IMR-90 (cell line): ENCODE measurements around the gene PSME3. TPM values are rescaled to one million over a fixed set of nuclear protein-coding genes. Genes with fewer than 3 reads are reported as not detected.
A peak's percentile ranks its signal among the peaks of the same experiment; 100 is the strongest.

Source experiments
- ATAC-seq: fragments of 200-7000 bp; cut with Tn5 transposase; 2 replicates; pipeline ENCODE4 v1.9.1; 2020; ENCODE audit warnings: low read depth, mild to moderate bottlenecking, moderate library complexity
- BruUV-seq: library from RNA; stranded (reverse); fragments of 400-500 nt; replicated peaks from 2 replicates; lab custom pipeline; 2021; lab: Mats Ljungman, UMichigan
- CTCF ChIA-PET: fragments of 300-600 bp; formaldehyde crosslinking; extraction: SDS; loops from one replicate; lab custom pipeline; 2021; ENCODE audit warnings: antibody characterized with exemption; lab: Yijun Ruan, JAX
- POLR2A ChIA-PET: fragments of 300-600 bp; sonication (Branson Sonifier 250); formaldehyde crosslinking; loops from one replicate; lab custom pipeline; 2022; ENCODE audit warnings: antibody characterized with exemption; ENCODE audit not compliant: unreplicated experiment; lab: Charles Lee
- DNase-seq: peaks from one replicate; pipeline ENCODE4 v3.0.0; 2013
- H2AFZ ChIP-seq: replicated peaks from 2 replicates; pipeline ENCODE3; 2013; ENCODE audit warnings: low read length, mild to moderate bottlenecking; ENCODE audit not compliant: poor library complexity
- H2AK5ac ChIP-seq: 2 replicates; pipeline ENCODE4 v1.6.1; 2013; ENCODE audit warnings: low read depth, low read length, inconsistent platforms
- H2AK9ac ChIP-seq: replicated peaks from 2 replicates; pipeline ENCODE3; 2013; ENCODE audit warnings: mild to moderate bottlenecking, low read depth, low read length, moderate library complexity; ENCODE audit not compliant: poor library complexity
- H2BK120ac ChIP-seq: 2 replicates; pipeline ENCODE4 v1.6.1; 2013; ENCODE audit warnings: low read depth, low read length, inconsistent platforms
- H2BK15ac ChIP-seq: 3 replicates; pipeline ENCODE4 v1.6.1; 2013; ENCODE audit warnings: low read depth, low read length, inconsistent platforms
- H2BK20ac ChIP-seq: 2 replicates; pipeline ENCODE4 v1.6.1; 2013; ENCODE audit warnings: low read depth, mild to moderate bottlenecking, inconsistent platforms, low read length, moderate library complexity
- H2BK5ac ChIP-seq: 2 replicates; pipeline ENCODE4 v1.6.1; 2013; ENCODE audit warnings: mild to moderate bottlenecking, low read depth, low read length, inconsistent platforms; ENCODE audit not compliant: poor library complexity, severe bottlenecking
- H3K14ac ChIP-seq: replicated peaks from 2 replicates; pipeline ENCODE4 v1.6.1; 2013; ENCODE audit warnings: low read depth, low read length, inconsistent platforms
- H3K18ac ChIP-seq: 2 replicates; pipeline ENCODE4 v1.6.1; 2013; ENCODE audit warnings: low read depth, low read length, control low read depth
- H3K23ac ChIP-seq: 2 replicates; pipeline ENCODE4 v1.6.1; 2013; ENCODE audit warnings: low read depth, low read length, inconsistent platforms
- H3K27ac ChIP-seq: 2 replicates; pipeline ENCODE4 v1.5.1; 2013; ENCODE audit warnings: mild to moderate bottlenecking, control low read depth, low read length; ENCODE audit not compliant: insufficient read depth
- H3K27me3 ChIP-seq: 2 replicates; pipeline ENCODE4 v1.6.1; 2013; ENCODE audit warnings: low read length; ENCODE audit not compliant: control insufficient read depth, insufficient read depth
- H3K36me3 ChIP-seq: 2 replicates; pipeline ENCODE4 v1.6.1; 2013; ENCODE audit warnings: low read length, mixed read lengths; ENCODE audit not compliant: control insufficient read depth, insufficient read depth
- H3K4ac ChIP-seq: 2 replicates; pipeline ENCODE4 v1.6.1; 2013; ENCODE audit warnings: low read depth, low read length, inconsistent platforms
- H3K4me1 ChIP-seq: 2 replicates; pipeline ENCODE4 v1.6.1; 2013; ENCODE audit warnings: low read length, mixed read lengths; ENCODE audit not compliant: control insufficient read depth, insufficient read depth
- H3K4me2 ChIP-seq: 2 replicates; pipeline ENCODE4 v1.6.1; 2013; ENCODE audit warnings: low read depth, mild to moderate bottlenecking, control low read depth, low read length, moderate library complexity
- H3K4me3 ChIP-seq: 2 replicates; pipeline ENCODE4 v1.5.1; 2013; ENCODE audit warnings: low read depth, mild to moderate bottlenecking, control low read depth, low read length, moderate library complexity; ENCODE audit not compliant: insufficient read depth
- H3K56ac ChIP-seq: 2 replicates; pipeline ENCODE4 v1.6.1; 2013; ENCODE audit warnings: low read length, inconsistent platforms; ENCODE audit not compliant: insufficient read depth; ENCODE audit errors: extremely low read depth
- H3K79me1 ChIP-seq, 2 experiments: 2 replicates each; pipeline ENCODE4 v1.6.1; 2013; ENCODE audit warnings: low read length in 2 of 2, inconsistent platforms in 1 of 2, low read depth in 1 of 2
- H3K9ac ChIP-seq: 2 replicates; pipeline ENCODE4 v1.6.1; 2013; ENCODE audit warnings: low read depth, low read length, control low read depth
- H3K9me1 ChIP-seq: 2 replicates; pipeline ENCODE4 v1.6.1; 2013; ENCODE audit warnings: low read length, inconsistent platforms; ENCODE audit not compliant: insufficient read depth
- H3K9me3 ChIP-seq: 2 replicates; pipeline ENCODE4 v1.6.1; 2013; ENCODE audit warnings: low read length; ENCODE audit not compliant: control insufficient read depth, insufficient read depth
- H4K20me1 ChIP-seq: 2 replicates; pipeline ENCODE4 v1.6.1; 2013; ENCODE audit warnings: low read length, inconsistent platforms; ENCODE audit not compliant: insufficient read depth
- H4K5ac ChIP-seq: 2 replicates; pipeline ENCODE4 v1.6.1; 2013; ENCODE audit warnings: mild to moderate bottlenecking, low read depth, low read length, control low read depth
- H4K8ac ChIP-seq, 2 experiments: 2 replicates each; pipeline ENCODE4 v1.6.1; 2013; ENCODE audit warnings: low read depth in 2 of 2, low read length in 2 of 2, control low read depth in 1 of 2, inconsistent platforms in 1 of 2
- H4K91ac ChIP-seq: 2 replicates; pipeline ENCODE4 v1.6.1; 2013; ENCODE audit warnings: low read depth, low read length, inconsistent platforms; ENCODE audit not compliant: insufficient read depth
- CEBPB ChIP-seq: IDR thresholded peaks from 2 replicates; pipeline ENCODE4 v1.6.1; 2012; ENCODE audit warnings: low read depth, low read length, improper control_type of control experiment
- CHD1 ChIP-seq: IDR thresholded peaks from 2 replicates; pipeline ENCODE4 v1.6.1; 2012; ENCODE audit warnings: low read depth, low read length, improper control_type of control experiment
- FOS ChIP-seq: fragments of 150-350 bp; IDR thresholded peaks from 2 replicates; pipeline ENCODE4 v1.6.1; 2016; ENCODE audit warnings: low read depth, low read length
- MAFK ChIP-seq: IDR thresholded peaks from 2 replicates; pipeline ENCODE4 v1.6.1; 2012; ENCODE audit warnings: low read depth, low read length, improper control_type of control experiment
- MAZ ChIP-seq: IDR thresholded peaks from 2 replicates; pipeline ENCODE4 v1.6.1; 2012; ENCODE audit warnings: low read depth, mild to moderate bottlenecking, low read length, improper control_type of control experiment, moderate library complexity, borderline replicate concordance
- MXI1 ChIP-seq: IDR thresholded peaks from 2 replicates; pipeline ENCODE4 v1.6.1; 2012; ENCODE audit warnings: low read depth, mild to moderate bottlenecking, low read length, moderate library complexity, borderline replicate concordance
- NFE2L2 ChIP-seq: fragments of 150-350 bp; IDR thresholded peaks from 2 replicates; pipeline ENCODE4 v1.6.1; 2016; ENCODE audit warnings: low read depth, mild to moderate bottlenecking, low read length
- POLR2A ChIP-seq: IDR thresholded peaks from 2 replicates; pipeline ENCODE4 v1.6.1; 2012; ENCODE audit warnings: mild to moderate bottlenecking, low read depth, low read length
- RAD21 ChIP-seq: IDR thresholded peaks from 2 replicates; pipeline ENCODE4 v1.6.1; 2012; ENCODE audit warnings: low read length, improper control_type of control experiment
- RCOR1 ChIP-seq: IDR thresholded peaks from 2 replicates; pipeline ENCODE4 v1.6.1; 2012; ENCODE audit warnings: mild to moderate bottlenecking, low read length, improper control_type of control experiment; ENCODE audit not compliant: insufficient replicate concordance
- RFX5 ChIP-seq: IDR thresholded peaks from 2 replicates; pipeline ENCODE4 v1.8.0; 2012; ENCODE audit warnings: low read depth, mild to moderate bottlenecking, low read length, moderate library complexity
- SMC3 ChIP-seq: fragments of 150-350 bp; IDR thresholded peaks from 2 replicates; pipeline ENCODE4 v1.6.1; 2016; ENCODE audit warnings: low read depth, mild to moderate bottlenecking, antibody characterized with exemption, low read length, moderate library complexity
- WGBS, 2 experiments: methylation state at CpG; one replicate each; pipeline versions ENCODE4 v1.1.5 to v1.1.7; 2013; ENCODE audit warnings: missing lambda C conversion rate in 2 of 2; ENCODE audit not compliant: insufficient read length in 1 of 2; ENCODE audit errors: extremely low coverage in 2 of 2; 5-methylcytosine and 5-hydroxymethylcytosine counted together
- dilution Hi-C: fragments of 300-500 bp; cut with HindIII; formaldehyde crosslinking; loops from one replicate; pipeline ENCODE4 v1.14.3; 2018; ENCODE audit warnings: low sequenced_read_pairs; ENCODE audit not compliant: unreplicated experiment
- in situ Hi-C: fragments of 300-500 bp; cut with MboI; formaldehyde crosslinking; loops from 3 replicates; pipeline ENCODE4 v1.14.3; 2019; ENCODE audit warnings: low sequenced_read_pairs, inconsistent platforms, mixed read lengths
- intact Hi-C: fragments of 100-400 bp; cut with micrococcal nuclease; formaldehyde crosslinking; loops from 2 replicates; pipeline ENCODE4 v1.10.0; 2022
- polyA plus RNA-seq, 3 experiments: library from polyadenylated mRNA; depleted of rRNA; stranded (reverse); fragments of >200 nt; gene quantifications; 2 replicates each; pipeline ENCODE4 v1.2.3, GENCODE V29; 2012; ENCODE audit warnings: low replicate concordance in 1 of 3
- total RNA-seq: library from RNA; depleted of rRNA; stranded (reverse); fragments of >200 nt; gene quantifications from 2 replicates; pipeline ENCODE4 v1.2.3, GENCODE V29; 2012
- TF ChIP-seq, protein P1 (sequence below): fragments of 150-350 bp; IDR thresholded peaks from 2 replicates; pipeline ENCODE4 v1.6.1; 2017; ENCODE audit warnings: mild to moderate bottlenecking, antibody characterized with exemption, low read length, low read depth
- TF ChIP-seq, protein P2 (sequence below): fragments of 150-350 bp; IDR thresholded peaks from 2 replicates; pipeline ENCODE4 v1.6.1; 2016; ENCODE audit warnings: low read depth, mild to moderate bottlenecking, low read length, moderate library complexity, borderline replicate concordance
- TF ChIP-seq, protein P3 (sequence below): conservative IDR thresholded peaks from 2 replicates; pipeline ENCODE4 v1.5.1; 2012; ENCODE audit warnings: mild to moderate bottlenecking, low read depth, low read length, improper control_type of control experiment

The PSME3 gene
- total and polyA plus RNA-seq, 2 of the 4 experiments (the other 2 are of a cell fraction): 72.4 to 100 TPM

DNA sequence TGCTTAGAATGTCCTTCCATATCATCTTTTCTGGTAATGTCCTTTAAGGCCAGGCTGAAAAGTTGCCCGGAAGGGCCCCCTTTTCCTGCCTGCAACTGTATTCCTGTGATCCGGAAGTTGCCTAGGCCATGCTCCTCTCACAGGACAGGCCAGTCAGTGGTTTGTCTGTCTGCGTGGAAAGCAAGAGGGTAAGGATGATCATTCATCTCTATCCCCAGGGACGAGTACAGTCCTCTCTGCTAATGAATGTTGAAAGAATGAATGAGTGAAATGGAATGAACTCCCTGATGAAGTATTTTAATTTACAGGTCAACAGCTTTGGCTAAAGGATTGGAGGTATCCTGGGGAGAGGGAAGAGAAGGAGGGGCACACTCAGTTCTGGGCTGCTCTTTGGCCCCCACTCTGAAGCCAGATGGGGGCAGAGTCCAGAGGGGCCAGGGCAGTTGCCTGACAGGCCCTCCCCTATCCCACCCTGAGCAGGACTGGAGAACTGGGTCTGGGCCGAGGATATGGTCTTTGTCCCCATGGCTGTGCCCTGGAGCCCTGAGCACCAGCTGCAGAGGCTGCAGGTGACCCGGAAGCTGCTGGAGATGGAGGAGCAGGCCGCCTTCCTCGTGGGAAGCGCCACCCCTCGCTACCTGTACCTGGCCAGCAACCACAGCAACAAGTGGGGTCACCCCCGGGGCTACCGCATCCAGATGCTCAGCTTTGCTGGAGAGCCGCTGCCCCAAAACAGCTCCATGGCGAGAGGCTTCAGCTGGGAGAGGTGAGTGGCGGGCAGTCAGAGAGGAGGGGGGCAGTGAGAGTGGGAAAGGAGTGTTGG, 21.0 kb downstream of the PSME3 start:
- BruUV-seq: no TSS peak
- H2BK20ac ChIP-seq: no peak overlapping the region
- ChIA-PET CTCF (no interaction called here), POLR2A (no interaction called here)
- no peak overlapping the region for H3K23ac ChIP-seq
- WGBS, 2 experiments: 80% methylated on average over 1 of the region's 15 CpGs; no CpG with 5 or more reads in 1 of the 2 experiments
- no peak overlapping the region for H2BK5ac ChIP-seq
- no peak overlapping the region for H2BK15ac ChIP-seq
- H4K5ac ChIP-seq: no peak overlapping the region
- peak overlapping the region; percentile 23 for H2AFZ ChIP-seq
- H4K8ac ChIP-seq: no peak overlapping the region
- intact Hi-C loops: no loop called here
- DNase-seq: no peak
- H4K20me1 ChIP-seq: no peaks in the 10 kb centered on the region
- H3K79me1 ChIP-seq: no peaks in the 10 kb centered on the region
- no peak overlapping the region for H2BK120ac ChIP-seq
- ATAC-seq: no peak
- no peaks in the 10 kb centered on the region for H3K9me3 ChIP-seq
- no peak overlapping the region for H4K91ac ChIP-seq
- no peaks in the 10 kb centered on the region for H3K36me3 ChIP-seq
- no peak overlapping the region for H3K27ac ChIP-seq
- no peak overlapping the region for H3K56ac ChIP-seq
- dilution Hi-C loops: no loop called here
- H3K4ac ChIP-seq: no peak overlapping the region
- no peak overlapping the region for H3K4me2 ChIP-seq
- H3K27me3 ChIP-seq: peaks cover 23% of the 10 kb centered on the region
- H3K14ac ChIP-seq: no peak overlapping the region
- H2AK9ac ChIP-seq: no peak overlapping the region
- in situ Hi-C loops: no loop called here
- peaks cover 4% of the 10 kb centered on the region; the same call in 1 of the 2 replicates for H3K4me1 ChIP-seq
- no peak overlapping the region for H3K18ac ChIP-seq
- no peak overlapping the region for H3K4me3 ChIP-seq
- no peak overlapping the region for H2AK5ac ChIP-seq
- H3K9me1 ChIP-seq: 0 out of 2 replicates have a peak, but pooled peaks cover 6% of the 10 kb centered on the region
- H3K9ac ChIP-seq: no peak overlapping the region
- TF ChIP-seq MAZ: no peak
- no peak for TF ChIP-seq CEBPB
- no peak for TF ChIP-seq RCOR1
- TF ChIP-seq FOS: no peak
- TF ChIP-seq, protein P1, sequence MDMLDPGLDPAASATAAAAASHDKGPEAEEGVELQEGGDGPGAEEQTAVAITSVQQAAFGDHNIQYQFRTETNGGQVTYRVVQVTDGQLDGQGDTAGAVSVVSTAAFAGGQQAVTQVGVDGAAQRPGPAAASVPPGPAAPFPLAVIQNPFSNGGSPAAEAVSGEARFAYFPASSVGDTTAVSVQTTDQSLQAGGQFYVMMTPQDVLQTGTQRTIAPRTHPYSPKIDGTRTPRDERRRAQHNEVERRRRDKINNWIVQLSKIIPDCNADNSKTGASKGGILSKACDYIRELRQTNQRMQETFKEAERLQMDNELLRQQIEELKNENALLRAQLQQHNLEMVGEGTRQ: no peak
- TF ChIP-seq MXI1: no peak
- no peak for TF ChIP-seq NFE2L2
- no peak for TF ChIP-seq RFX5
- TF ChIP-seq POLR2A: no peak
- no peak for TF ChIP-seq SMC3
- no peak for TF ChIP-seq MAFK
- TF ChIP-seq, protein P2, sequence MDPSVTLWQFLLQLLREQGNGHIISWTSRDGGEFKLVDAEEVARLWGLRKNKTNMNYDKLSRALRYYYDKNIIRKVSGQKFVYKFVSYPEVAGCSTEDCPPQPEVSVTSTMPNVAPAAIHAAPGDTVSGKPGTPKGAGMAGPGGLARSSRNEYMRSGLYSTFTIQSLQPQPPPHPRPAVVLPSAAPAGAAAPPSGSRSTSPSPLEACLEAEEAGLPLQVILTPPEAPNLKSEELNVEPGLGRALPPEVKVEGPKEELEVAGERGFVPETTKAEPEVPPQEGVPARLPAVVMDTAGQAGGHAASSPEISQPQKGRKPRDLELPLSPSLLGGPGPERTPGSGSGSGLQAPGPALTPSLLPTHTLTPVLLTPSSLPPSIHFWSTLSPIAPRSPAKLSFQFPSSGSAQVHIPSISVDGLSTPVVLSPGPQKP: no peak
- no peak for TF ChIP-seq CHD1
- TF ChIP-seq, protein P3, sequence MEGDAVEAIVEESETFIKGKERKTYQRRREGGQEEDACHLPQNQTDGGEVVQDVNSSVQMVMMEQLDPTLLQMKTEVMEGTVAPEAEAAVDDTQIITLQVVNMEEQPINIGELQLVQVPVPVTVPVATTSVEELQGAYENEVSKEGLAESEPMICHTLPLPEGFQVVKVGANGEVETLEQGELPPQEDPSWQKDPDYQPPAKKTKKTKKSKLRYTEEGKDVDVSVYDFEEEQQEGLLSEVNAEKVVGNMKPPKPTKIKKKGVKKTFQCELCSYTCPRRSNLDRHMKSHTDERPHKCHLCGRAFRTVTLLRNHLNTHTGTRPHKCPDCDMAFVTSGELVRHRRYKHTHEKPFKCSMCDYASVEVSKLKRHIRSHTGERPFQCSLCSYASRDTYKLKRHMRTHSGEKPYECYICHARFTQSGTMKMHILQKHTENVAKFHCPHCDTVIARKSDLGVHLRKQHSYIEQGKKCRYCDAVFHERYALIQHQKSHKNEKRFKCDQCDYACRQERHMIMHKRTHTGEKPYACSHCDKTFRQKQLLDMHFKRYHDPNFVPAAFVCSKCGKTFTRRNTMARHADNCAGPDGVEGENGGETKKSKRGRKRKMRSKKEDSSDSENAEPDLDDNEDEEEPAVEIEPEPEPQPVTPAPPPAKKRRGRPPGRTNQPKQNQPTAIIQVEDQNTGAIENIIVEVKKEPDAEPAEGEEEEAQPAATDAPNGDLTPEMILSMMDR: no peak
- TF ChIP-seq RAD21: no peak
